GM21526 (cell line): ENCODE measurements around the gene ARHGAP26.

Experiments
- ATAC-seq: cut with Tn5 transposase; IDR thresholded peaks from one replicate; pipeline ENCODE4 v1.9.1; 2021; ENCODE audit warnings: moderate library complexity; ENCODE audit not compliant: unreplicated experiment, low FRiP score

Gene ARHGAP26

GRCh38 chr5:143120460-143121134, 350.4 kb downstream of the ARHGAP26 start:
- no peak for ATAC-seq

DNA sequence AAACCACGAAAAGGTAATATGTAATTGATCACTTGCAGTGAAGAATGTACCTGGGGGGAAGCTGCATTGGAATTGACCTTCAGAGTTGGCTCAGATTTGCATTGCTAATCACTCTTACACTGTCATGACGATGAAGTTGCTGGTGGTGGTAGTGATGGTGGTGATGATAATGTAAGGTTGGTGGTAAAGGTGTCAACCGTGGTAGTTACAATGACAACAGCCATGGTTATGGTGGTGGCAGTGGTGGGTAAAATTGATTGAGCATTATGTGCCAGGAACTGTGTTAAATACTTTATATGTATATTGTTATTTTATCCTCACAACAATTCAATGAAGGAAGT, 350.9 kb downstream of the ARHGAP26 start:
- ATAC-seq, result no peak

DNA sequence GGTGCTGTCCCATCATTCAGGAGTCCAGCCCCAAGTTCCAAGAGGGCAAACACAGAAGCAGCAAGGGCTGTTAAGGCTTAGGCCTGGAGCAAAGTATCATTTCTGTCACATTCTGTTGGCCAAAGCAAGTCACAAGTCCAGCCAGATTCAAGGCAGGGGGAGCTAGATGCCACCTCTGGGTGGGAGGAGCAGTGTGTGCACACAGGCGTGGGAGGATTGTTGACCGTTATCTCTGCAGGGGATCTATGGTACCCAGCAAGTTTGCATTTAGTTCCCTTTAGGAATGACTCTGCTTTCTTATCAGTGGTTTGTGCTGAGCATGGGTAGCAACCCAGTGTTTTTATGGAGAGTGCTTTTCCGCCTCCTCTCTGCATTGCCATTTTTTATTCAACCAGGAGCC, 354.4 kb downstream of the ARHGAP26 start:
- ATAC-seq, result no peak

- ATAC-seq, result no peak
Observed at GRCh38 chr5:143126174-143127019, 356.2 kb downstream of the ARHGAP26 start.

DNA sequence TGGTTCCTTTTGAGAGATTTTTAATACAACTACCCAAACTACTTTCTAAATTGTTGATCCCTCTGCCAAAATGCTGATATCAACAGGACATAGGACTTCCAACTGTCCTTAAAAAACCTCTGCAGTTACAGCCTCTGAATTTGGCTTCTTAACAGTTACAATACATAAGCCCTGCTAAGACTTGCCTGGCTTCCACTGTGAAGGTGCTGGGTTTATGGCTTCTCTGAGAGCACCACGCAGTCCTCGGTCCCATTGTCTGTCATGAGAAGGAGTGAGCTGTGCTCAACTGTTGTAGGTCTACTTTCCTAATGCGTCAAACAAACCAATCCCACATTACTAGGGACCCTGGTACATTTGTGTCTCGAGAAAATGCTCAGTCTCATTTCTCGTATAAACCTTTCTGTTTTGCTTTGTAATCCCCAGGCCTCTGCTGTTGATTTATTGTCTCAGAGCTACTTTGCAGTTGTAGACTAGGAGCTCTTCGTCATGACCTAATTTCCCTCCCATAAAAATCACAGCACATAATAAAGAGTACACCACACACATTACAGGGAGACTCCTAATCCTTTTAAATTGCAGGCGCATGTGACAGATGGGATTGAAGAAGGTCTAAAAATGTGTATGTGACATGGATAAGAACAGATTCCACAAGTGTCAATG, 358.4 kb downstream of the ARHGAP26 start:
- no peak for ATAC-seq

GRCh38 chr5:143129203-143129602, 359.0 kb downstream of the ARHGAP26 start:
- ATAC-seq, result no peak

- ATAC-seq, result no peak
Observed at GRCh38 chr5:143129910-143130612, 359.9 kb downstream of the ARHGAP26 start.

DNA sequence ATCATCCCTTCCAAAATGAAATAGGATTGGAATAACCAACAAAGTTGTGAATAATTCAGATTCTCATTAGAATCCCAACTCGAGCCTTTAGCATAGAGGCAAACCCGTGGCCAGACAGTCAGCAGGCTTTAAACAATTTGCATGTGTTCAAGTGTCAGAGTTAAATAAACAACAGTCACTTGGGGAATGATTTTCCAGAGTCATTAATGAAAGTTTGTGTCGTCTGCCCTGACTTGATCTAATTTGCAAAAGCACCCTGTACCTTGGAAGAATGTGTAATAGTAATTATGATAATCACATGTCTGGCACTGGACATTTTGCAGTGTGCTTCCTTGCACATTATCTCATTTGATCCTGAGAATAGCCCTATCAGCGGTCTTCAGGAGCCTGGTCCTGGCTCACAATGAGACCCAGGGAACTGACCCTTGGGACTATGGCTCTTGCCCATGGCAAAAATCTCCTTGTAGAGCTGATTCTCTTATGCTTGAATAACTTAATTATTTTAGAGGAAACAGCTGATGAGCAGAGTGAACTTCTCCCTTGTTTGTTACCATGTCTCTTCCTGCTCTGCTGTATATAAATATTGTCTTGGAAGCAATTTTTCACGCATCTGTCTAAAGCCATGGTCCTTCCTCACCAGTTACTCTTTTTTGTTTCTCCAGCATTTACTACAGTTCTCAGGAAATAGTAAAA, 360.6 kb downstream of the ARHGAP26 start:
- no peak for ATAC-seq

- ATAC-seq, result no peak
Observed at GRCh38 chr5:143131972-143132371, 361.8 kb downstream of the ARHGAP26 start.

GRCh38 chr5:143132739-143133138, 362.6 kb downstream of the ARHGAP26 start:
- ATAC-seq, result no peak

- ATAC-seq, result no peak
Observed at GRCh38 chr5:143133721-143134120, 363.5 kb downstream of the ARHGAP26 start.

- no peak for ATAC-seq
Observed at GRCh38 chr5:143134269-143134668, 364.1 kb downstream of the ARHGAP26 start.

DNA sequence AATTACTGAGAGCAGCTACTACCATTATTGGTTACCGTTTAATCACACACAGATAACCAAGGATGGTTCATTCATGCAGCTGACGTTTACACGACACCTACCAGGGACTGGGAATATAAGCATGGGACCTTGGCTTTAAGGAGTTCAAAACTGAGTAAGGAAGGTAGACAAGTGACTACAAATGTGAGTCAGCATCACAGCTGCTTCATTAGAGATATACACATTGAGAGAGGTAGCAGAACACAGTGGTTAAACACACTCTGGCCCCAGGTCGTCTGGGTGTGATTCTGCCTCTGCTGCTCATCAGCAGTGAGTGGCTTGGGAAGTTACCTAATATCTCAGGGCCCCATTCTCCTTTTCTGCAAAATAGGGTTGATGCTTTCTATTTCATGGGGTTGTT, 364.7 kb downstream of the ARHGAP26 start:
- ATAC-seq, result no peak

GRCh38 chr5:143135832-143136551, 365.8 kb downstream of the ARHGAP26 start:
- no peak for ATAC-seq

DNA sequence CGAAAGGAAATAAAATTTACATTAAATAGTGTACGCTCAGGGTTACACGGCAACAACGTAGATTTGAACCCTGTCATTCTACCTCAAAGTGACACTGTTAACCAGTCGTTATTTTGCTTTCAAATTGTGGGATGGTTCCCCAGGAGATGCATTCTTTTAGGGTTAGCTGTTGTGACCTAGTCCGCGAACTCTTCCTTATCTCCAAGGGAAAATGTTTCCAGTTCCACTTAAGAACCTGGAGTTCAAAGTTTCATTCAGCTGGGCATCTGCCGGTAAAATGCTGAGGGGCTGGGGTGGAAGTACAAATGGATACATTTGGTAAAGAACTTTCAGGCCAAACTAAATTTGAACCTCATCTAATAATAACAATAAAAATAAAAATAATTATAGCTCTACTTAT, 368.7 kb downstream of the ARHGAP26 start:
- ATAC-seq, result no peak

DNA sequence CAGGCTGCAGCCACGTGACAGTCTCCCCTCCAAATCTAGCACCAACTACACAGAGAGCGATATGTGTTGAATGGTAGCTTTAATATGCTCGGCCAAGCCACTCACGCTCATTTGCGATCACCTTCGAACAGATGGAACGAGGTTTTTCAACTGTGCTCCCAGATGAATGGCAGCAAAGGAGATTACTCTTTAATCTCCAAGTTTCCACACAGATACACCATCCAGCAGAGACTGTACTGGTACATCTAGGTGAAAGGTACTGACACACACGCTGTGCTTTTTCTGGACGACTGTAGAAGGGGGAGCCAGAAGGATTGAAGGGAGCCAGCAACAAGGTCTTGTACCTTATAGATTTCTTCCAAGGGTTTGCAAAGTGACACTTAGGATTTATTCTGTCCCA, 369.4 kb downstream of the ARHGAP26 start:
- no peak for ATAC-seq

GRCh38 chr5:143140492-143141203, 370.5 kb downstream of the ARHGAP26 start:
- ATAC-seq, result no peak

DNA sequence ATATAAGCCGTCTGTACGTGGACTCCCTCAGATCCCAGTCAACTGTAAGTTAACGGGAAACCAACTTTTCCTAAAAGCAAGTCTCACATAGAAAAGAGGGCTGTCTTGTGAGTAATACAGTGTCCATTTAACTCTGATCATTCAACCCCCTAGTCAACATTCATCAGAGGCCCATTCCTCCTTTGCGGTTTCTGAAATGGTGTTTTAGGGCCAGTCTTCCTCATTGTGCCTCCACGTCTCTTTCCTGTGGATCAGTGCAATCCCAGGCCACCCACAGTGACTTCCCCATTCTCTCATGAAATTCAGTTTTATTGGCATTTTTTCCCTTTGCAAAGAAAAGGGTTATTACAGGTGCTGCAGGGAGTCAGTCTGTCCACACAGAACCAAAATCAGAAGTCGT, 371.5 kb downstream of the ARHGAP26 start:
- ATAC-seq, result no peak
